ELF-1 (cell line): Measurements from ENCODE around the gene CCR6.
"Not testable (repeated sequence)": the region's sequence is repeated elsewhere in the genome, so short reads cannot be mapped to it uniquely, and the experiment has no call there.

ENCODE experiments used
- DNase-seq: peaks from one replicate; pipeline ENCODE4 v3.0.0-alpha.2; 2016; ENCODE audit warnings: low read depth, low spot score

The CCR6 gene

DNA sequence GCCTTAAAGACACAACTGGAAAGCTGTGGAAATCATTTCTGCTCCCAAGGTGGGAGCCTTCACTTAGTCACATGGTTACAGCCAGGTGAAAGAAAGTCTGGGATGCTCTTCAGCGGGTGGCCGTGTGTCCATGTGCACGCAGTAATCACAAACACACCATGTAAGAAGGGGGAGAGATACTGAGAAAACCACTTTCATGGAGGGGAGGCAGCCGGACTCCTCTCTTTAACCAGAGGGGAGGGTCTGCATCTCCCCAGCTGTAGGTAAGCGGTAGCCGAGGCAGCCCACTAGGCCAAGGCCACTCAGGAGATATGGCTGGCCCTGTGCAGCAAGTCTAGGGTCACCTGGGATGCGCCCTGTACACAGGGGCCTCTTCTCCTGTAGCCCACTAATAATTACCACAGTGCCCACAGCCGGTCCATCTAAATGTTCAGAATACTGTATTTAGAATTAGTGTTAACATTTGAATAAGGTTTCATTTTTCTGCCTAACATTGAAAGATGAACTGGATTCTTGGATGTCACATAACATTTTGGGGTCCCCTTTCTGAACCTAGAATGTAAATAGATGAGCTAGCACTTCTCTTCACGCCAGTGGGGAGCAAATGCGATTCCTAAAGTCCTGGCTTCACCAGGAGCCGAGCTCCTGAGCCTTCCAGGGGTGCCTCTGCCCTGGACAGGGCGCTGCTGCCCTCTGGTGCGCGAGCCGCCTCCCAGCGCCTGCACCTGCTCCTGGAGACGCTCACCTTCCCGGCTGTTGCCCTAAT lies 19.0 kb downstream of the CCR6 start:
- peak; percentile 69 for DNase-seq

- no peak for DNase-seq
Measured at GRCh38 chr6:167142433-167142761, 19.5 kb downstream of the CCR6 start.

GRCh38 chr6:167143041-167143440 lies 20.1 kb downstream of the CCR6 start:
- DNase-seq, result no peak

DNA sequence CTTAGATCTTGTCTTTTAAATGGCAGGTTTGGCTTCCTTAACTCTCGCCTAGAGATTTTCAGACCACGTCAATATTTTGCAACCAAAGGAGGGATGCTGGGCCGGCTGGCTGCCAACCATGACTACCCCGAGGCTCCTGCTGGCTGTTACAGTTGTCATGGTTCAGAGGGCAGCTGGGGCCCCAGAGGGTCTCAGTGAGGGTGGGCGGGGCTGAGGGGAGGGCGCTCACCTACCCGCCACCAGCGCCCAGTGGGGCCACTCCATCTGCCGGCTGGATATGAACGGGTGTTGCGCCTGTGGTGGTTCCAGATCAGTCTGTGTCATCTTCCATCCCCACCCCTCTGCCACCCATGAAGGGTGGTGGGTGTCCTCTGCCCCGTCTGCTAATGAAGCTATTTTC lies 22.6 kb downstream of the CCR6 start:
- DNase-seq, result no peak

DNA sequence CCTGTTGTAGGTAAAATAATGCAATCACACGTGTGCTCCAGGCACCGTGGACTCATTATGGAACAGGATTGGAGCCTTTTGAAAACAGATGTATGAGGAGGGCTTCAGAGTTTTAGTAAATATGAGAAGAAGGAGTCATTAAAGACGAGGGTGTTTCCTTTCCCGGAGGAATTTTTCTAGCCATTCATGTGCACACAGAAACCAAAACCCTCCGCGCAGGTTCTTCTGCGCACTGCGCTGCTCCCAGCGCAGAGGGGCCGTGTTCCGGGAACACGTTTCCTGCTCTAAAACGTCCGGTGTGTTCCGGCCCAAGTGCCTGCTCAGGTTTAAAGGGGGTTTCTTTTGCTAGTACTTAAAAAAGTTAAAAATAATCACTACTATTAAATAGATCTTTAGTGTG lies 23.2 kb downstream of the CCR6 start:
- DNase-seq, result peak; percentile 35

- peak; percentile 87 for DNase-seq
Measured at GRCh38 chr6:167146977-167147376, 24.1 kb downstream of the CCR6 start.

GRCh38 chr6:167148021-167148420 lies 25.1 kb downstream of the CCR6 start:
- DNase-seq, result no peak

GRCh38 chr6:167148997-167149396 lies 26.1 kb downstream of the CCR6 start:
- no peak for DNase-seq

GRCh38 chr6:167150941-167151549 lies 28.1 kb downstream of the CCR6 start:
- peak; percentile 50 for DNase-seq

DNA sequence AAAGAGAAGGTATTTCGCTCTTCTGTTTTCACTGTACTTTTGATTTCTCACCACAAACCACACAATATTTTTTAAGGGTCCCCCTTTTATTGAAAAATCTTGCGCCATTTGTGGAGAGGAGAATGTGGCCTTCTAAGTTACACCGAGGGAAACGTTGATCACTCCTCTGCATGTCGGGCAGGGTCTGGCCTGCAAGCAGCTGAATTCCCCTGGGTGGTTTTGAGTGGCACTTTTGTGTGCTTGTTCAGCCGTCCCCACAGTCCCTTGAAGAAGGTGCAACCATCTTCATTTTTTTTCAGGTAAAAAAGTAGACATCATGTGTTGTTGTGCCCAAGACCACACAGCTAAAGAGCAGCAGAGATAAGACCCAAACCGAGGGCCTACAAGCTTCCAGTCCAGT lies 28.8 kb downstream of the CCR6 start:
- DNase-seq, result no peak

- no peak for DNase-seq
Measured at GRCh38 chr6:167152862-167153261, 30.0 kb downstream of the CCR6 start.

DNA sequence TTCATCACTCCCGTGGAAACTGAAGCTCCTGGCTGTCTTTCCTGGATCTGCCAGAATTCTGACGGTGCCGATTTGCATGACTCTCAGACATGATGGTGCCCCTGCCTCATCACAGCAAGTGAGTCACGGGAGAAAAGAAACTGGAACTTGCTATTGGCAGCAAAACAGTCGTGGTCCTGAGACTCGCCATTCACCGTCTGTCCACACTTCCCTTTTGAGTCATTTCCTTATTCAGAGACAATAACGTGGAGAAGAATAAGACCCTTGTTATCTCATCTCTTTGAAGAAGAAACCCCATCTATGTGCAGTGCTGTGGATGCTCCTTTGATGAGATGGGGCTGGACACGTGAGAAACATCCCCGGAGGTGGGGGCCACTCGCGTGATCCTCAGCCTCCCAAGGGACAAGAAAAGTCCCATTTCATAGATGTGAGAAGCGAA lies 30.6 kb downstream of the CCR6 start:
- DNase-seq, result no peak

DNA sequence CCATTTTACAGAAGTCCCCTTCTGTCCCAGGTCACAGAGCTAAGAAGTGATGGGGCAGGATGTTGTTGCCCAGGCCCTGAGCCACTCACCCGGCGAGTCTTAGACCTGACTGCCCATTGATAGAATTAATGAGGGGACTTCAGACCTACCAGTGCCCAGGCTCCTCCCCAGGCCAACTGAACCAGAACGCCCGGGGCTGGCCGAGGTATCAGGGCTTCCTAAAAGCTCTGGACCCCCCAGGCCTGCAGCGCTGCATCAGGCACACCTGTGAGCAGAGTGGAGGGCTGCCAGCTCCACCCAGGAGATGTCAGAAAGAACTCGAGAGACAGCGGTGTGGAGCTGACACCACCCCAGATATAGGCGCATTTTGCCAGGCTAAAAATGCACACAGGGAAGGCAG lies 31.4 kb downstream of the CCR6 start:
- DNase-seq, result no peak

DNA sequence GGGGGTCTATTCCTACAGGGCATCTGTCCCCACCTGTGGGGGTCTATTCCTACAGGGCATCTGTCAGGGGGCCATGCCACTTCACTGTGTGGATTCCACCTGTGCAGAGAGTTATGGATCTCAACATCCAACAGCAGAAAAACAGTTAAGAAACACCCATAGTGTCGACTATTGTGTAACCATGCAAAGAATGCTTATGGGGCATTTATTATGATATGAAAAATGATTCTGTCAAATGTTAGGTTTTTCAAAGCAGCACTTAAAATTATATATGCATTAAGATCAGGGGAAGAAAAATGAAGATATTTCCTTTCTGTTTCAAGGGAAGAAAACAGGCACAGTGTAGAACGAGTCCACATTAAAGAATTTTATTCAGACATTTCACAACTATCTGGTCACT lies 32.0 kb downstream of the CCR6 start:
- no peak for DNase-seq

DNA sequence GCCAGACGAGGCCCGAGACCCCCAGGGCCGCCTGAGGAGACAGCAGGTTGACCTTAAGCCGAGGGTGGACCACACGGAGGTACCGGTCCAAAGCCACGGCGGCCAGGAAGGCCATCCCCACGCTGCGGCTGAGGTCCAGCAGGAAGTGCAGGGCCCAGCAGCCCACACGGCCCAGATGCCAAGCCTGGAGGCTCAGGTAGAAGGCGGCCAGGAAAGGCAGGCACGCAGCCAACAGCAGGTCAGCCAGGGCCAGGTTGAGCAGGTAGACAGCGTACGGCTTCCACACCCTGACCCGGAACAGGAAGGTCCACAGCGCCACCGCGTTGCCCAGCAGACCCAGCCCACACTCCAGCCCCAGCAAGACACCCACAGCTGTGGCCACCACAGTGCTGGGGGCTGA lies 34.5 kb downstream of the CCR6 start:
- no peak for DNase-seq

GRCh38 chr6:167157863-167158262 lies 35.0 kb downstream of the CCR6 start, which contains the start of gene GPR31:
TSS of gene GPR31 (minus strand) at chr6:167157980. CDS start at chr6:167157831, 149 bp downstream.
- DNase-seq, result no peak

DNA sequence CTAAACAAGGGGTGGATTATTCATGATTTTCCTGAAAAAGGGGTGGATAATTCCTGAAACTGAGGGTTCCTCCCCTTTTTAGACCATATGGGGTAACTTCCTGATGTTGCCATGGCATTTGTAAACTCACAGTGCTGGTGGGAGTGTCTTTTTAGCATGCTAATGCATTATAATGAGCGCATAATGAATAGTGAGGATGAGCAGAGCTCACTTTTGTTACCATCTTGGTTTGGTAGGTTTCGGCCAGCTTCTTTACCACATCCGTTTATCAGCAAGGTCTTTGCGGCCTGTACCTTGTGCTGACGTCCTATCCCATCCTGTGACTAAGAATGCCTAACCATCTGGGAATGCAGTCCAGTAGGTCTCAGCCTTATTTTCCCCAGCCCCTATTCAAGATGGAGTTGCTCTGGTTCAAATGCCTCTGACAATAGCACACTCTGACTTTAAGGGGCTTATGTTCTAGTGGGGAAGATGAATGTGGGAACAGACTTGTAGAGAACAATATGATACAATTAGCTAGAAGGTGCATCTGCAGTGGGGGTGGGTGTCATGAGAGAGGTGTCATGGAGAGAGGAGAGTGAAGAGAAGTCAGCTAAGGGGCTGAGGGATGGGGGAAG lies 39.1 kb downstream of the CCR6 start:
- DNase-seq, result no peak

DNA sequence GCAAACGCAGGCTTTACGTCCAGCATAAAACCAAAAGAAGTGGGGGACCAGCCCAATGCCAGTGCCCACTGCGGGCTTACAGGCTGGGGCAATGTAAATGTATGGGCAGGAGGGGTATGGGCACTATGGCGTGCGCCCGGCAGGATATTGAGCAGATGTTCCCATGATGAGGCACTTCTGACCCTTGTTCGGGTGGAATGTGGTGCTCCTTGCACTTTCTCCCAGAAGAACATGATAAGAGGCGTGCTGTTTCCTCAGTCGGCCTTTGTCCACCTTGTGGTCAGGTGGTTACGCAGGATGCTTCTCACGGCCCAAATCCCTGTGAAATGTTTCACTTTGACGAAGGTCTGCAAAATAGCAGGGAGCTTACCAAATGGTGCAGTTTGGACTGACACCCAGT lies 39.7 kb downstream of the CCR6 start:
- DNase-seq, result no peak

GRCh38 chr6:167163476-167164011 lies 40.6 kb downstream of the CCR6 start:
- DNase-seq, result peak; percentile 87

DNA sequence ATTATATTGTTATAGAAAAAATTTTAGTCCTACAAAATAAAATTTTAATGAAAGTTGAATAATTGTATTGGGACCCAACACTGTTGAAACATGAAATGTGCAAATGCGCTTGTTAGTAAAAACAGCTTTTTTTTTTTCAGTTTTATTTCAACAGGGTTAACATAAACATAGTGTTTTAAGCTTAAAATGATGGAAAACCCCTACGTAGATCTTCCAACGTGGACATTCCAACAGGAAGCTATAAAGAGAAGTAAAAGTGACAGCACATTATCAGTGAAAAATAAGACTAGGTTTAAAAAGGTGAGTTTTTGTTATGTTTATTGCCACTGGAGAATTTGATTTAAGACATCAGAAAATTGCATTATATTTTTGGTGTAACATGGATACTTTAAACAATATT lies 41.4 kb downstream of the CCR6 start:
- DNase-seq, result no peak

DNA sequence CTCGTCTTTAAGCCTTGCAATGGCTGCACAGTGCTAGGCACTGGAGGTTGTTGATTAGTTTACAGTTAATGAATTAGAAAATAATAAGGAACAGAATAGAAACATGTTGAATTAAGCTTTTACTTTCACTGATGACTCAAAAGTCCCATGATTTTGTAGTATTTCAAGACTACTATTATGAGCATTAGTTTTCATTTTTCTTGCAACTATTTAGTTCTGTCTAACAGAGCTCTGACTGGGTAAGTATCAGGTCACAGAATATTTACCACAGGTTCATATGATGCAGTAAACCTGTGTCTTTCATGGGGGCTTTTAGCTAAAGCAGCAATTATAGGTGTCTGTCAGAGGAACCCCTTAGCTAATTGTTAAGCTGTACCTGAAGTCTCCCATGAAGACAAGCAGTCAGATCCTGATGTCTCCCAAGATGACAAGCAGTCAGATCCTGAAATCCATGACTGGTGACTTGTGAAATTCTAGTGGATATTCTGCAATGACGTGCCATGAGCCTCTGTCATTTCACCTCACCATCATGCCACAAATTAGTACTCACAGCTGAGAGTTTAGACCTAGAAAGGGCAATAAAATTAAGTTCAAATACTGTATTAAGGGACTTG lies 43.1 kb downstream of the CCR6 start:
- no peak for DNase-seq

- not testable (repeated sequence) for DNase-seq
Measured at GRCh38 chr6:167167699-167168098, 44.8 kb downstream of the CCR6 start.
